ENCODE measurements around the gene WFDC8. TPM values are rescaled to one million over a fixed set of nuclear protein-coding genes. Genes with fewer than 3 reads are reported as not detected.
"Not testable (repeated sequence)": the region's sequence is repeated elsewhere in the genome, so short reads cannot be mapped to it uniquely, and the experiment has no call there.

The WFDC8 gene
- total RNA-seq, 1 donor from 2014 or later, result not detected

DNA sequence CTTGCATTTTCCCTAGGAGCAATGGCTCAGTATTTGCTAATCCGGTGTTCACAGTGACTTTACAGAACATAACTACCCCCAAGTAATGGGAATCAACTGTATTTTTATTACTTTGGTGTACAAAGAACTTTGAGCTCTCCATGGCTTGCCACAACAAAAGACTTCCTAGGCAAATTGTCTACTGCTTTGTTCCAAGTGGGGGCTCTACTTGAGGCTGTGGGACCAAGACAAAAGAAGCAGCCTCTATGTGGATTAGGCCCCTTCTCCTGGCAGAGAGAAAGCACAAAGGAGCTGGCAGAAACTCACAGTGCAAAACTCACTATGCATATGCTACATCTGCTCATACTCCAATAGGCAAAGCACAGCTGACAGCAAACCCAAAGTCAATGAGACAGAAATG is 853 bp downstream of the WFDC8 start:
- H3K36me3 Mint-ChIP-seq (ENCODE audit: low read depth), result no peaks in the 10 kb centered on the region
- TF ChIP-seq, protein P1, sequence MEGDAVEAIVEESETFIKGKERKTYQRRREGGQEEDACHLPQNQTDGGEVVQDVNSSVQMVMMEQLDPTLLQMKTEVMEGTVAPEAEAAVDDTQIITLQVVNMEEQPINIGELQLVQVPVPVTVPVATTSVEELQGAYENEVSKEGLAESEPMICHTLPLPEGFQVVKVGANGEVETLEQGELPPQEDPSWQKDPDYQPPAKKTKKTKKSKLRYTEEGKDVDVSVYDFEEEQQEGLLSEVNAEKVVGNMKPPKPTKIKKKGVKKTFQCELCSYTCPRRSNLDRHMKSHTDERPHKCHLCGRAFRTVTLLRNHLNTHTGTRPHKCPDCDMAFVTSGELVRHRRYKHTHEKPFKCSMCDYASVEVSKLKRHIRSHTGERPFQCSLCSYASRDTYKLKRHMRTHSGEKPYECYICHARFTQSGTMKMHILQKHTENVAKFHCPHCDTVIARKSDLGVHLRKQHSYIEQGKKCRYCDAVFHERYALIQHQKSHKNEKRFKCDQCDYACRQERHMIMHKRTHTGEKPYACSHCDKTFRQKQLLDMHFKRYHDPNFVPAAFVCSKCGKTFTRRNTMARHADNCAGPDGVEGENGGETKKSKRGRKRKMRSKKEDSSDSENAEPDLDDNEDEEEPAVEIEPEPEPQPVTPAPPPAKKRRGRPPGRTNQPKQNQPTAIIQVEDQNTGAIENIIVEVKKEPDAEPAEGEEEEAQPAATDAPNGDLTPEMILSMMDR (IDR thresholded peaks at IDR 0.05), result no peak
- H3K9me3 Mint-ChIP-seq (ENCODE audit: low read depth), result peaks cover 5% of the 10 kb centered on the region
- H3K27ac Mint-ChIP-seq (ENCODE audit: unreplicated experiment), result no peak overlapping the region
- no peak for DNase-seq (ENCODE audit: low spot score)
- peaks cover 5% of the 10 kb centered on the region for H3K4me1 Mint-ChIP-seq (ENCODE audit: low read depth)
- H3K27me3 Mint-ChIP-seq (ENCODE audit: low read depth), result peaks cover 23% of the 10 kb centered on the region
- no peak overlapping the region for H3K4me3 Mint-ChIP-seq (ENCODE audit: unreplicated experiment)

DNA sequence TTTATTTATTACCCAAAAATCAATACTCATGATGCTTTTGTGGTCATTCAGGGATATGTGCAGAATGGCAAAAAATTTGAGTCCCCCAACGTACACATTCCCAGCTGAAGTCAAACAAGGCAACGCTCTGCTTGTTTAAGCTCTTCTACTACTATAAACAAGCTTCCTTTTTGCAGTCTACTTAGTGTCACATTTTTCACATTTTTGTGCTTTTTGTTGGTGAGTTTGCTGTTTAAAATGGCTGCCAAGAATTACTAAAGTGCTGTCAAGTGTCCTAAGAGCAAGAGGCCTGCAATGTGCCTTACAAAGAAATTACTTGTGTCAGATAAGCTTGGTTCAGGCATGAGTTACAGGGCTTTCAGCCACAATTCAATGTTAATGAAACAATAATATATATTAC is 2.1 kb downstream of the WFDC8 start:
- Mint-ChIP-seq H3K4me3 (ENCODE audit: unreplicated experiment) (no peak overlapping the region), H3K27me3 (ENCODE audit: low read depth) (peaks cover 17% of the 10 kb centered on the region), H3K9me3 (ENCODE audit: low read depth) (peaks cover 10% of the 10 kb centered on the region), H3K27ac (ENCODE audit: unreplicated experiment) (no peak overlapping the region), H3K36me3 (ENCODE audit: low read depth) (no peaks in the 10 kb centered on the region), H3K4me1 (ENCODE audit: low read depth) (peaks cover 5% of the 10 kb centered on the region)
- TF ChIP-seq, protein P1 (IDR thresholded peaks at IDR 0.05), result no peak
- DNase-seq (ENCODE audit: low spot score), result no peak

DNA sequence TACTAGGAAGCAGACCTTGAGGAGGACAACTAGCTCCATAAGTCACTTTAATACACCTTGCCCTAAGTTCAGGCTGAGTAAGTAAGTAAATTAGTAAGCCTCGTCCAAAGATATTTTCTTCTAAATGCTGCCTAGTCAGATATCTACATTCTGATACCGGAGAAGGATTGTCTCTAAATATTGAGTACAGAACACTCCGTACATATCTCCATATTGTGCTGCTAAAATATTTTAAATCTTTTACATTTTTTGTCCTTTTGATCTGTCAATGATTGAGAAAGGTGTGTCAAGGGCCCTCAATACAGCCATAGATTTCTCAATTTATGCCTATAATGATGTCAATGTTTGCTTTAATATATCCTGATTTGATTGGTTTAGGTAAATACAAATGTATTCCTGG is 3.2 kb downstream of the WFDC8 start:
- Mint-ChIP-seq H3K9me3 (ENCODE audit: low read depth) (peaks cover 15% of the 10 kb centered on the region), H3K4me1 (ENCODE audit: low read depth) (peaks cover 5% of the 10 kb centered on the region), H3K27me3 (ENCODE audit: low read depth) (peaks cover 17% of the 10 kb centered on the region), H3K4me3 (ENCODE audit: unreplicated experiment) (no peak overlapping the region), H3K36me3 (ENCODE audit: low read depth) (no peaks in the 10 kb centered on the region), H3K27ac (ENCODE audit: unreplicated experiment) (no peak overlapping the region)
- TF ChIP-seq, protein P1 (IDR thresholded peaks at IDR 0.05), result no peak
- DNase-seq (ENCODE audit: low spot score), result no peak

DNA sequence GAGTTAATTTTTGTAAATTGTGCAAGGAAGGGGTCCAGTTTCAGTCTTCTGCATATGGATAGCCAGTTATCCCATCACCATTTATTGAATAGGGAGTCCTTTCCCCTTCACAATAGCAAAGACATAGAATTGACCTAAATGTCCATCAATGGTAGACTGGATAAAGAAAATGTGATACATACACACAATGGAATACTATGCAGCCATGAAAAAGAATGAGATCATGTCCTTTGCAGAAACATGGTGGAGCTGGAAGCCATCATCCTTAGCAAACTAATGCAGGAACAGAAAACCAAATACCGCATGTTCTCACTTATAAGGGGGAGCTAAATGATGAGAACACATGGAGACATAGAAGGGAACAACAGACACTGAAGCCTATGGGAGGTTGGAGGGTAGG is 9.4 kb downstream of the WFDC8 start:
- peaks cover 18% of the 10 kb centered on the region for H3K9me3 Mint-ChIP-seq (ENCODE audit: low read depth)
- not testable (repeated sequence) for H3K27ac Mint-ChIP-seq (ENCODE audit: unreplicated experiment); DNase-seq (ENCODE audit: low spot score); H3K27me3 Mint-ChIP-seq (ENCODE audit: low read depth); H3K4me3 Mint-ChIP-seq (ENCODE audit: unreplicated experiment); H3K4me1 Mint-ChIP-seq (ENCODE audit: low read depth); H3K36me3 Mint-ChIP-seq (ENCODE audit: low read depth)

DNA sequence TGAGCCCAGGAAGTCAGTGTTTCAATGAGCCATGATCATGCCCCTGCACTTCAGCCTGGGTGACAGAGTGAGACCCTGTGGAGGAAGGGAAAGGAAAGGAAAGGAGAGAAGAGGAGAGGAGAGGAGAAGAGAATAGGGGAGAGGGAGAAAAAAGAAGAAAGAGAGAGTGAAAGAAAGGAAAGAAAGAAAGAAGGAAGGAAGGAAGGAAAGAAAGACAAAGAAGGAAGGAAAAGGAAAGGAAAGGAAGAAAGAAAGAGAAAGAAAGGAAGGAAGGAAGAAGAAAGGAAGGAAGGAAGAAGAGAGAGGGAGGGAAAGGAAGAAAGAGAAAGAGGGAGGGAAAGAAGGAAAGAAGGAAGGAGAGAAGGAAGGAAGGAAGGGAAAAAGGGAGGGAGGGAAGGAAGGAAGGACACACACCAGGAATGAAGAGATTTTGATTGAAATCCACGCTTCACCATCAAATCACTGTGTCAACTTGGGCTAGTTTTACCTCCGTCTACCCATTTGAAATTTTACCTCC is 14.3 kb downstream of the WFDC8 start:
- Mint-ChIP-seq H3K27me3 (ENCODE audit: low read depth) (peaks cover 30% of the 10 kb centered on the region), H3K27ac (ENCODE audit: unreplicated experiment) (no peak overlapping the region), H3K9me3 (ENCODE audit: low read depth) (peaks cover 3% of the 10 kb centered on the region), H3K4me3 (ENCODE audit: unreplicated experiment) (no peak overlapping the region), H3K36me3 (ENCODE audit: low read depth) (no peaks in the 10 kb centered on the region), H3K4me1 (ENCODE audit: low read depth) (no peaks in the 10 kb centered on the region)
- TF ChIP-seq, protein P1 (IDR thresholded peaks at IDR 0.05), result no peak
- DNase-seq (ENCODE audit: low spot score), result no peak

DNA sequence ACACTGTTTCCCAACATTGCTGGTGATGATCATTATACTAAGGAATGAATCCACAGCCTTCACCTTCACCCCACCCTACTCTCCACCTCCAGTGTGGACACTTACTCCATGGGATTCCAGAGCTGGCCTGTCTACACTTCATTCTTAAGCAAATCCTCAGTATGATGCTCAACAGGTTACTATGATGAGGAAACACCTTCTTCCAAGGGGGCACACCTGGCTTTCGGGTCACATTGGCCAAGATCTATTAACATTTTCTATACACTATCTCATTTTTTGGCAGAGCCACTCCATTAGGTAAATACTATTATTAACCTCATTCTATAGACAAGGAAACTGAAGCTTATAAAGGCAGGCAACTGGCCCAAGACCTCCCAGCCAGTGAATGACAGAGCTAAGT is 23.9 kb downstream of the WFDC8 start:
- Mint-ChIP-seq H3K27me3 (ENCODE audit: low read depth) (peaks cover 9% of the 10 kb centered on the region), H3K27ac (ENCODE audit: unreplicated experiment) (no peak overlapping the region), H3K4me1 (ENCODE audit: low read depth) (no peaks in the 10 kb centered on the region), H3K9me3 (ENCODE audit: low read depth) (peaks cover 7% of the 10 kb centered on the region), H3K4me3 (ENCODE audit: unreplicated experiment) (no peak overlapping the region), H3K36me3 (ENCODE audit: low read depth) (no peaks in the 10 kb centered on the region)
- no peak for DNase-seq (ENCODE audit: low spot score)
- TF ChIP-seq, protein P1 (IDR thresholded peaks at IDR 0.05), result no peak

All from chondrocyte (in vitro differentiated cells).